Measurements from ENCODE around the gene TOP3B. TPM values are rescaled to one million over a fixed set of nuclear protein-coding genes. Genes with fewer than 3 reads are reported as not detected.

TOP3B gene
- total and polyA plus RNA-seq, 9 of the 15 experiments (the other 6 are each of a cell fraction or from before 2014, with no cell fraction given): 3.0 to 188 (median 112) TPM

DNA sequence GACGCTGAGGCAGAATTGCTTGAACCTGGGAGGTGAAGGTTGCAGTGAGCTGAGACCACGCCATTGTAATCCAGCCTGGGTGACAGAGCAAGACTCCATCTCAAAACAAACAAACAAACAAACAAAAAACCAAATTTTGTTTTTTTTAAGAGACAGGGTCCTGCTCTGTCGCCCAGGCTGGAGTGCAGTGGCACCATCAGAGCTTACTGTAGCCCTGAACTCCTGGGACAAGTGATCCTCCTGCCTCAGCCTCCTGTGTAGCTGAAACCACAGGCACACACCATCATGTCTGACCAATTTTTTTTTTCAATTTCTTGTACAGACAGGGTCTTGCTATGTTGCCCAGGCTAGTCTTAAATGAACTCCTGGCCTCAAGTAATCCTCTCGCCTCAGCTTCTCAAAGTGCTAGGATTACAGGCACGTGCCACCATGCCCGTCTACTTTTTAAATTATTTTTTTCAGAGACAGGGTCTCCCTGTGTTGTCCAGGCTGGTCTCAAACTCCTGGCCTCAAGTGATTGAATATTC lies 16.8 kb downstream of the TOP3B start (continued):
- TF ChIP-seq, protein P1, sequence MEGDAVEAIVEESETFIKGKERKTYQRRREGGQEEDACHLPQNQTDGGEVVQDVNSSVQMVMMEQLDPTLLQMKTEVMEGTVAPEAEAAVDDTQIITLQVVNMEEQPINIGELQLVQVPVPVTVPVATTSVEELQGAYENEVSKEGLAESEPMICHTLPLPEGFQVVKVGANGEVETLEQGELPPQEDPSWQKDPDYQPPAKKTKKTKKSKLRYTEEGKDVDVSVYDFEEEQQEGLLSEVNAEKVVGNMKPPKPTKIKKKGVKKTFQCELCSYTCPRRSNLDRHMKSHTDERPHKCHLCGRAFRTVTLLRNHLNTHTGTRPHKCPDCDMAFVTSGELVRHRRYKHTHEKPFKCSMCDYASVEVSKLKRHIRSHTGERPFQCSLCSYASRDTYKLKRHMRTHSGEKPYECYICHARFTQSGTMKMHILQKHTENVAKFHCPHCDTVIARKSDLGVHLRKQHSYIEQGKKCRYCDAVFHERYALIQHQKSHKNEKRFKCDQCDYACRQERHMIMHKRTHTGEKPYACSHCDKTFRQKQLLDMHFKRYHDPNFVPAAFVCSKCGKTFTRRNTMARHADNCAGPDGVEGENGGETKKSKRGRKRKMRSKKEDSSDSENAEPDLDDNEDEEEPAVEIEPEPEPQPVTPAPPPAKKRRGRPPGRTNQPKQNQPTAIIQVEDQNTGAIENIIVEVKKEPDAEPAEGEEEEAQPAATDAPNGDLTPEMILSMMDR (IDR thresholded peaks at IDR 0.05 in 2 of 3, conservative IDR thresholded peaks at IDR 0.05 in 1 of 3; ENCODE audit: insufficient read depth in 2 of 3, low read depth in 1 of 3, low read length in 3 of 3): no peak
- 0 out of 2 replicates have a peak, but pooled peaks have one; percentile 8 for TF ChIP-seq ZC3H4 (CRISPR knock-in tag; IDR thresholded peaks at IDR 0.05; ENCODE audit: borderline replicate concordance)
- TF ChIP-seq, protein P2, sequence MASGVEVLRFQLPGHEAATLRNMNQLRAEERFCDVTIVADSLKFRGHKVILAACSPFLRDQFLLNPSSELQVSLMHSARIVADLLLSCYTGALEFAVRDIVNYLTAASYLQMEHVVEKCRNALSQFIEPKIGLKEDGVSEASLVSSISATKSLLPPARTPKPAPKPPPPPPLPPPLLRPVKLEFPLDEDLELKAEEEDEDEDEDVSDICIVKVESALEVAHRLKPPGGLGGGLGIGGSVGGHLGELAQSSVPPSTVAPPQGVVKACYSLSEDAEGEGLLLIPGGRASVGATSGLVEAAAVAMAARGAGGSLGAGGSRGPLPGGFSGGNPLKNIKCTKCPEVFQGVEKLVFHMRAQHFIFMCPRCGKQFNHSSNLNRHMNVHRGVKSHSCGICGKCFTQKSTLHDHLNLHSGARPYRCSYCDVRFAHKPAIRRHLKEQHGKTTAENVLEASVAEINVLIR (CRISPR knock-in tag; IDR thresholded peaks at IDR 0.05): peak; percentile 41; the same call in 1 of the 2 replicates
- no peak for TF ChIP-seq GABPA (tag; conservative IDR thresholded peaks at IDR 0.05; ENCODE audit: low read depth)
- TF ChIP-seq RB1 (IDR thresholded peaks at IDR 0.05; ENCODE audit: low read depth): no peak
- TF ChIP-seq PRMT5 (CRISPR knock-in tag; IDR thresholded peaks at IDR 0.05): no peak
- TF ChIP-seq PCBP2 (IDR thresholded peaks at IDR 0.05; ENCODE audit: low read depth, low read length, poor library complexity, severe bottlenecking): no peak
- no peak for TF ChIP-seq MIER1 (IDR thresholded peaks at IDR 0.05; ENCODE audit: low read depth)
- no peak for TF ChIP-seq CCAR2 (IDR thresholded peaks at IDR 0.05; ENCODE audit: low read depth, low read length)
- peak; percentile 86 for TF ChIP-seq CHCHD3 (CRISPR knock-in tag; IDR thresholded peaks at IDR 0.05)
- TF ChIP-seq ZNF551 (CRISPR knock-in tag; IDR thresholded peaks at IDR 0.05): no peak
- no peak for TF ChIP-seq CBX1 (IDR thresholded peaks at IDR 0.05; ENCODE audit: low read depth)
- 0 out of 2 replicates have a peak, but pooled peaks have one; percentile 9 for TF ChIP-seq EGR1 (conservative IDR thresholded peaks at IDR 0.05)
- TF ChIP-seq EP400 (IDR thresholded peaks at IDR 0.05): no peak
- no peak for TF ChIP-seq ERF (CRISPR knock-in tag; IDR thresholded peaks at IDR 0.05)
- no peak for TF ChIP-seq HMGXB4 (CRISPR knock-in tag; IDR thresholded peaks at IDR 0.05)
- 0 out of 2 replicates have a peak, but pooled peaks have one; percentile 14 for TF ChIP-seq ATF1 (CRISPR knock-in tag; IDR thresholded peaks at IDR 0.05)
- TF ChIP-seq ATF1 (tag; IDR thresholded peaks at IDR 0.05): 0 out of 2 replicates have a peak, but pooled peaks have one; percentile 9
- TF ChIP-seq AFF4 (CRISPR knock-in tag; IDR thresholded peaks at IDR 0.05): no peak
- TF ChIP-seq PHTF2 (CRISPR knock-in tag; IDR thresholded peaks at IDR 0.05): no peak
- no peak for TF ChIP-seq MYNN (IDR thresholded peaks at IDR 0.05)
- TF ChIP-seq MYNN (CRISPR knock-in tag; IDR thresholded peaks at IDR 0.05): no peak
